GM12878 (cell line): ENCODE results near the gene PRRC2B. TPM values are rescaled to one million over a fixed set of nuclear protein-coding genes. Genes with fewer than 3 reads are reported as not detected.

Experiments
- ATAC-seq: fragments of 200-7000 bp; cut with Tn5 transposase; 3 replicates; pipeline ENCODE4 v1.9.1; 2020; ENCODE audit warnings: mild to moderate bottlenecking, moderate library complexity
- Bru-seq: library from RNA; stranded (reverse); fragments of 400-500 nt; gene quantifications from one replicate; lab custom pipeline; 2021; lab: Mats Ljungman, UMichigan
- BruChase-seq, 2 experiments: library from RNA; stranded (reverse); fragments of 400-500 nt; gene quantifications; one replicate each; lab custom pipeline; 2021; lab: Mats Ljungman, UMichigan
- BruUV-seq: library from RNA; stranded (reverse); fragments of 400-500 nt; replicated peaks from 2 replicates; lab custom pipeline; 2021; lab: Mats Ljungman, UMichigan
- CTCF ChIA-PET: fragments of 300-600 bp; sonication (Branson Sonifier 250); formaldehyde crosslinking; extraction: SDS; loops from one replicate; lab custom pipeline; 2021; ENCODE audit warnings: inconsistent platforms; lab: Yijun Ruan, JAX
- POLR2A ChIA-PET: fragments of 350-600 bp; formaldehyde crosslinking; extraction: SDS; loops from one replicate; lab custom pipeline; 2021; ENCODE audit warnings: inconsistent platforms; lab: Charles Lee
- RAD21 ChIA-PET: fragments of 300-600 bp; sonication (Branson Sonifier 250); formaldehyde crosslinking; loops from one replicate; lab custom pipeline; 2023; ENCODE audit warnings: antibody characterized with exemption; ENCODE audit not compliant: unreplicated experiment; lab: Charles Lee
- SMC1A ChIA-PET: fragments of 300-600 bp; sonication (Branson Sonifier 250); formaldehyde crosslinking; loops from one replicate; lab custom pipeline; 2023; ENCODE audit not compliant: unreplicated experiment, uncharacterized antibody; lab: Charles Lee
- DNase-seq: peaks from one replicate; pipeline ENCODE4 v3.0.0-alpha.2; 2011; ENCODE audit warnings: low read depth, low spot score
- FAIRE-seq: peaks from 3 replicates; lab custom pipeline; 2011; peaks lifted over from hg19 to GRCh38; lab: Jason Lieb, UNC
- H2AFZ ChIP-seq: 2 replicates; pipeline ENCODE4 v1.6.0; 2011; ENCODE audit warnings: low read depth, low read length, control low read depth; ENCODE audit not compliant: control insufficient read depth
- H3K27ac ChIP-seq: 2 replicates; pipeline ENCODE4 v1.5.1; 2011; ENCODE audit warnings: control low read depth; ENCODE audit not compliant: control insufficient read depth, insufficient read depth
- H3K27me3 ChIP-seq, 2 experiments: replicated peaks in 1 of 2; 2 replicates each; pipeline versions ENCODE4 v1.6.0 to v1.6.1; 2011; ENCODE audit warnings: low read length in 1 of 2; ENCODE audit not compliant: control insufficient read depth in 2 of 2, insufficient read depth in 2 of 2
- H3K36me3 ChIP-seq, 2 experiments: 2 replicates each; pipeline ENCODE4 v1.5.1; 2011; ENCODE audit warnings: low read length in 1 of 2; ENCODE audit not compliant: control insufficient read depth in 2 of 2, insufficient read depth in 2 of 2
- H3K4me1 ChIP-seq: 2 replicates; pipeline ENCODE4 v1.6.1; 2011; ENCODE audit warnings: mild to moderate bottlenecking, low read length, moderate library complexity, mixed read lengths; ENCODE audit not compliant: control insufficient read depth, insufficient read depth
- H3K4me2 ChIP-seq: 2 replicates; pipeline ENCODE4 v1.6.0; 2011; ENCODE audit warnings: control low read depth; ENCODE audit not compliant: control insufficient read depth, insufficient read depth
- H3K4me3 ChIP-seq: fragments of 200-600 bp; sonication (generic); 2 replicates; pipeline ENCODE4 v1.5.1; 2016
- H3K79me2 ChIP-seq: 2 replicates; pipeline ENCODE4 v1.6.0; 2011; ENCODE audit warnings: low read length; ENCODE audit not compliant: control insufficient read depth, insufficient read depth
- H3K9ac ChIP-seq: 2 replicates; pipeline ENCODE4 v1.8.0; 2011; ENCODE audit warnings: low read length, control low read depth, mixed read lengths; ENCODE audit not compliant: control insufficient read depth, insufficient read depth
- H3K9me3 ChIP-seq: replicated peaks from 3 replicates; pipeline ENCODE4 v1.5.1; 2011; ENCODE audit warnings: mild to moderate bottlenecking, low read length; ENCODE audit not compliant: control insufficient read depth, insufficient read depth
- H4K20me1 ChIP-seq: 2 replicates; pipeline ENCODE4 v1.6.0; 2011; ENCODE audit not compliant: control insufficient read depth, insufficient read depth
- BHLHE40 ChIP-seq, 2 experiments: fragments of 450-650 bp in 1 of 2; IDR thresholded peaks; 2 replicates each; pipeline ENCODE4 v1.6.1; 2011 to 2017; ENCODE audit warnings: low read depth in 2 of 2, borderline replicate concordance in 1 of 2, improper control_type of control experiment in 1 of 2, low read length in 1 of 2, mild to moderate bottlenecking in 1 of 2
- CBX5 ChIP-seq: sonication (generic); IDR thresholded peaks from 2 replicates; pipeline ENCODE4 v1.6.1; 2016; ENCODE audit warnings: low read depth, moderate library complexity, mild to moderate bottlenecking, inconsistent platforms
- CREB1 ChIP-seq: IDR thresholded peaks from 2 replicates; pipeline ENCODE4 v1.6.1; 2012; ENCODE audit warnings: low read depth, mild to moderate bottlenecking, inconsistent platforms
- FOXM1 ChIP-seq: IDR thresholded peaks from 2 replicates; pipeline ENCODE4 v1.6.1; 2012; ENCODE audit warnings: low read depth, mild to moderate bottlenecking, inconsistent platforms, low read length, moderate library complexity
- HCFC1 ChIP-seq: fragments of 150-350 bp; IDR thresholded peaks from 2 replicates; pipeline ENCODE4 v1.6.1; 2014; ENCODE audit warnings: low read length
- MEF2A ChIP-seq: IDR thresholded peaks from 2 replicates; pipeline ENCODE4 v1.6.1; 2011; ENCODE audit warnings: low read depth, mild to moderate bottlenecking, low read length, moderate library complexity; ENCODE audit not compliant: insufficient read depth
- MYC ChIP-seq: IDR thresholded peaks from 2 replicates; pipeline ENCODE4 v1.6.1; 2011; ENCODE audit warnings: mild to moderate bottlenecking, low read length, moderate library complexity, inconsistent platforms; ENCODE audit not compliant: insufficient read depth, insufficient replicate concordance, insufficient read length, severe bottlenecking
- PAX8 ChIP-seq: fragments of 450-650 bp; IDR thresholded peaks from 2 replicates; pipeline ENCODE4 v1.6.1; 2017; ENCODE audit warnings: mild to moderate bottlenecking, moderate library complexity
- RAD21 ChIP-seq: IDR thresholded peaks from 2 replicates; pipeline ENCODE4 v1.6.1; 2011; ENCODE audit warnings: mild to moderate bottlenecking, low read depth, low read length, moderate library complexity; ENCODE audit not compliant: insufficient read depth
- SRF ChIP-seq, 2 experiments: IDR thresholded peaks; 2 replicates each; pipeline ENCODE4 v1.6.1; 2011; ENCODE audit warnings: low read depth in 2 of 2, low read length in 2 of 2, mild to moderate bottlenecking in 1 of 2, moderate library complexity in 1 of 2
- TAF1 ChIP-seq: IDR thresholded peaks from 2 replicates; pipeline ENCODE4 v1.6.1; 2011; ENCODE audit warnings: mild to moderate bottlenecking, low read depth, low read length, borderline replicate concordance
- TCF12 ChIP-seq: IDR thresholded peaks from 2 replicates; pipeline ENCODE4 v1.6.1; 2011; ENCODE audit warnings: low read depth, mild to moderate bottlenecking, low read length
- TCF7 ChIP-seq: IDR thresholded peaks from 2 replicates; pipeline ENCODE4 v1.6.1; 2014; ENCODE audit warnings: antibody characterized with exemption, borderline replicate concordance
- YY1 ChIP-seq: IDR thresholded peaks from 2 replicates; pipeline ENCODE4 v1.6.1; 2011; ENCODE audit warnings: low read depth, mild to moderate bottlenecking, low read length
- WGBS: methylation state at CpG from one replicate; pipeline ENCODE4 v1.1.6; 2016; ENCODE audit warnings: low lambda C conversion rate; ENCODE audit not compliant: insufficient replicate concordance, insufficient coverage; ENCODE audit errors: missing lambda C conversion rate; 5-methylcytosine and 5-hydroxymethylcytosine counted together
- in situ Hi-C: fragments of 300-500 bp; cut with MboI; formaldehyde crosslinking; loops from 9 replicates; pipeline ENCODE4 v1.14.3; 2018; ENCODE audit warnings: mixed read lengths
- intact Hi-C: fragments of 100-400 bp; cut with micrococcal nuclease; formaldehyde crosslinking; loops from one replicate; pipeline ENCODE4 v1.14.2; 2022; ENCODE audit not compliant: unreplicated experiment
- long read RNA-seq, 2 experiments: library from polyadenylated mRNA; unstranded; transcript quantifications; one replicate each; pipeline ENCODE4 v2.0.0, GENCODE V29; 2019 to 2020
- polyA minus RNA-seq, 3 experiments: library from RNA; depleted of rRNA, polyadenylated mRNA; stranded (reverse); fragments of >200 nt; gene quantifications; 2 replicates each; pipeline ENCODE4 v1.2.3, GENCODE V29; 2011
- polyA plus RNA-seq, 11 experiments: library from polyadenylated mRNA; depleted of rRNA in 4 of 11; unstranded in 6 of 11; stranded (reverse) in 5 of 11; fragments of >200 nt; fragmentation: Nextera tagmentation in 4 of 11; fragmentation: Illumina TruSeq in 1 of 11; extraction: Ambion mirVana in 4 of 11; extraction: Trizol in 1 of 11; gene quantifications; 1 replicate in 1 of 11; 2 replicates in 10 of 11; pipeline versions ENCODE4 v1.2.1 to v1.2.3, GENCODE V29; 2011 to 2016; ENCODE audit warnings: inconsistent platforms in 2 of 11, missing spikeins in 2 of 11, low read depth in 1 of 11
- total RNA-seq, 4 experiments: library from RNA; depleted of rRNA in 3 of 4; stranded (reverse); fragments of >200 nt in 3 of 4; fragmentation: Illumina TruSeq in 1 of 4; extraction: Trizol in 1 of 4; gene quantifications; 2 replicates each; pipeline versions ENCODE4 v1.2.1 to v1.2.3, GENCODE V29; 2013 to 2021
- TF ChIP-seq, protein P1 (sequence below): fragments of 450-650 bp; IDR thresholded peaks from 2 replicates; pipeline ENCODE4 v1.6.1; 2017; ENCODE audit warnings: low read depth, mild to moderate bottlenecking, moderate library complexity

PRRC2B gene
- total RNA-seq (2013; cell fraction: nucleolus; rRNA removed), result 179 and 186 TPM in 2 replicates
- total RNA-seq (2014; rRNA removed) (27.8 and 32.0 TPM in 2 replicates), total RNA-seq (2014; rRNA removed; fragmentation: Illumina TruSeq; extraction: Trizol) (21.2 and 21.6 TPM in 2 replicates), total RNA-seq (2021) (150 and 155 TPM in 2 replicates), polyA plus RNA-seq (2011; rRNA removed) (17.9 and 24.9 TPM in 2 replicates), polyA plus RNA-seq (2014; fragmentation: Illumina TruSeq; extraction: Trizol) (48.9 and 66.0 TPM in 2 replicates), polyA plus RNA-seq (2014; fragmentation: Nextera tagmentation; extraction: Ambion mirVana) (1 to 10 TPM in 1 of 2 experiments, under 1 TPM in 1; 0.84 to 2.0 TPM), polyA plus RNA-seq (2014; rRNA removed) (57.6 and 67.4 TPM in 2 replicates), polyA plus RNA-seq (2016; fragmentation: Nextera tagmentation; extraction: Ambion mirVana) (10 to 100 TPM; 28.0 to 29.3 TPM), polyA minus RNA-seq (2011; rRNA and poly(A)+ RNA removed) (55.0 and 58.4 TPM in 2 replicates), Bru-seq, nascent RNA (percentile 91 among the genes with signal in this experiment), BruChase-seq, experiment 1, labeled RNA remaining after a 6-hour chase (percentile 96 among the genes with signal in this experiment), BruChase-seq, experiment 2, labeled RNA remaining after a 2-hour chase (percentile 93 among the genes with signal in this experiment)
- 45.8 TPM for polyA plus RNA-seq (2011; ENCODE audit: low read depth)
- polyA plus RNA-seq (2011; cell fraction: cytosol; rRNA removed), result 21.0 and 25.4 TPM in 2 replicates
- 79.4 and 91.6 TPM in 2 replicates for polyA plus RNA-seq (2011; cell fraction: nucleus; rRNA removed)
- 53.4 and 80.1 TPM in 2 replicates for polyA plus RNA-seq (2012)
- polyA minus RNA-seq (2011; cell fraction: cytosol; rRNA and poly(A)+ RNA removed), result 24.6 and 29.8 TPM in 2 replicates
- polyA minus RNA-seq (2011; cell fraction: nucleus; rRNA and poly(A)+ RNA removed), result 19.6 and 36.2 TPM in 2 replicates
- long read RNA-seq, experiment 1, partial matches to known transcripts, result 0 of 9 reads
- long read RNA-seq, experiment 1, other reads (novel, unspliced or antisense), result 8 of 9 reads
- long read RNA-seq, experiment 2, full-length matches to known transcripts, result 1 of 13 reads
- long read RNA-seq, experiment 2, partial matches to known transcripts, result 1 of 13 reads
- long read RNA-seq, experiment 2, other reads (novel, unspliced or antisense), result 11 of 13 reads

DNA sequence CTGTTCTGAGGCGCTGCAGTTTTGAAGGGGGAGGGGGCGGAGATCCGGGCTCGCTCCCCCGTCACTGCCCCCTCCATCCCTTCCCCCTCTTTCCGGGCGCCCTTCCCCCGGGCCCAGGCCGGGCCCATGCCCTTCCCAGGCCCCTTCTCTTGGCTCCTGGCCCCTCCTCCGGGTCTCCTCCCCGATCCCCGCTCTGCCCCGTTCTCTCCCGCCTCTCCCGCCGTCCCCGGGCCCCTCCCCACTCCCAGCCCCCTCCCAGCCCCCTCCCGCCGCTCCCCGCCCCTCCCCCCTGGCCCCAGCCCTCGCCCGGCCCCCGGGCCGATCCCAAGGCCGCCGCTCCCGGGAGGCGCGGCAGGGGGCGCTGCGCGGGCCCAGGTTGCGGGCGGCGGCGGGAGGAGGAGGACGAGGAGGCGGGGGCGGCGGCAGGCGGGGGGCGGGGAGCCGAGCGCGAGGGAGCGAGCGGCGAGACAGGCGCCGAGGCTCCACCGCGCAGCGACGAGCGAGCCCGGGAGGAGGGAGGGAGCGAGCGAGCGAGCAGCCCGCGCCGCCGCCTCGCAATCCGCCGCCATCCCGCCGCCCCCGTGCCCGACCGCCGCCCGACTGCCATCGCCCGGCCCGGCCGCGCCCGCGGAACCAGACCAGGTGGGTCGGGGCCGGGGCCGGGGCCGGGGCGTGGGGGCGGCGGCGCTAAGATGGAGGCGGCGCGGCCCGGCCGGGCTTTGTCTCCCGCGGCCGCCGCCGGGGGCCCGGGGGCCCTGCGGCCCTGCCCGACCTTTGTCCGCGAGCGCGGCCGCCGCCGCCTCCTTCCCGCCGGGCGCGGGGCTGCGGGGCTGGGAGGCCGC, at the start of gene PRRC2B:
Gene PRRC2B (plus strand): TSS at position 465 of the 842 bp plus-strand sequence. CDS start 36,059 bp downstream, outside the sequence.
- Histone ChIP-seq H3K4me1 (peaks cover 25% of the 10 kb centered on the region), H3K9ac (peak within 1 kb of the TSS; percentile 96), H3K9me3 (no peaks in the 10 kb centered on the region), H3K4me3 (peak within 1 kb of the TSS; percentile 79), H4K20me1 (peaks cover 23% of the 10 kb centered on the region; the same call in 1 of the 2 replicates), H3K79me2 (peaks cover 44% of the 10 kb centered on the region), H2AFZ (peak within 1 kb of the TSS; percentile 59), H3K4me2 (peak within 1 kb of the TSS; percentile 99), H3K27me3 (no peaks in the 10 kb centered on the region), H3K27ac (peak within 1 kb of the TSS; percentile 87), H3K36me3 (no peaks in the 10 kb centered on the region)
- intact Hi-C loops, result loop anchor here (2.0 to 10.0 kb wide), 3 partner anchors 21 to 341 kb away; no protein-coding TSS in a partner anchor
- peak; percentile 57 for ATAC-seq
- BruUV-seq, result no TSS peak
- WGBS, result 0% methylated on average over 20 of the region's 114 CpGs
- ChIA-PET POLR2A (interaction anchor here (1.5 kb wide), 1 partner anchor 21 kb away, joined by 13 read pairs; no protein-coding TSS in a partner anchor), SMC1A (no interaction called here), RAD21 (no interaction called here), CTCF (no interaction called here)
- FAIRE-seq, result no peak
- DNase-seq, result no peak
- in situ Hi-C loops, result no loop called here
- TF ChIP-seq TAF1 (peak; percentile 76; the same call in 1 of the 2 replicates), HCFC1 (no peak), CBX5 (0 out of 2 replicates have a peak, but pooled peaks have one; percentile 11), CREB1 (0 out of 2 replicates have a peak, but pooled peaks have one; percentile 51), BHLHE40 (IDR thresholded peaks at IDR 0.05; ENCODE audit: borderline replicate concordance in 1 of 2, low read depth in 2 of 2, low read length in 1 of 2) (peak in 1 of 2 experiments; percentile 36; a peak in 2 of 4 replicates), PAX8 (no peak), RAD21 (peak; percentile 66), TCF12 (peak; percentile 12; the same call in 1 of the 2 replicates), SRF (IDR thresholded peaks at IDR 0.05; ENCODE audit: low read depth in 2 of 2, low read length in 2 of 2) (0 out of 4 replicates have a peak, but pooled peaks of 1 of the 2 experiments have one; percentile 14), MEF2A (0 out of 2 replicates have a peak, but pooled peaks have one; percentile 14), FOXM1 (no peak), YY1 (peak; percentile 56; the same call in 1 of the 2 replicates), TCF7 (no peak), MYC (peak; percentile 47)
- TF ChIP-seq, protein P1, sequence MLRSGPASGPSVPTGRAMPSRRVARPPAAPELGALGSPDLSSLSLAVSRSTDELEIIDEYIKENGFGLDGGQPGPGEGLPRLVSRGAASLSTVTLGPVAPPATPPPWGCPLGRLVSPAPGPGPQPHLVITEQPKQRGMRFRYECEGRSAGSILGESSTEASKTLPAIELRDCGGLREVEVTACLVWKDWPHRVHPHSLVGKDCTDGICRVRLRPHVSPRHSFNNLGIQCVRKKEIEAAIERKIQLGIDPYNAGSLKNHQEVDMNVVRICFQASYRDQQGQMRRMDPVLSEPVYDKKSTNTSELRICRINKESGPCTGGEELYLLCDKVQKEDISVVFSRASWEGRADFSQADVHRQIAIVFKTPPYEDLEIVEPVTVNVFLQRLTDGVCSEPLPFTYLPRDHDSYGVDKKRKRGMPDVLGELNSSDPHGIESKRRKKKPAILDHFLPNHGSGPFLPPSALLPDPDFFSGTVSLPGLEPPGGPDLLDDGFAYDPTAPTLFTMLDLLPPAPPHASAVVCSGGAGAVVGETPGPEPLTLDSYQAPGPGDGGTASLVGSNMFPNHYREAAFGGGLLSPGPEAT, result no peak
